Parathyroid adenoma (tissue), 2 donors: ENCODE results near the gene EPHA6.

Experiments
- H2AFZ ChIP-seq: fragments of 300-600 bp; sonication (generic); one replicate; pipeline ENCODE4 v1.7.0; 2017; ENCODE audit warnings: antibody characterized with exemption, mild to moderate bottlenecking
- H3K27ac ChIP-seq: fragments of 300-600 bp; sonication (generic); one replicate; pipeline ENCODE4 v1.7.0; 2017
- H3K27me3 ChIP-seq: fragments of 300-600 bp; sonication (generic); one replicate; pipeline ENCODE4 v1.7.0; 2017; ENCODE audit warnings: low read length; ENCODE audit not compliant: control insufficient read depth, insufficient read depth
- H3K36me3 ChIP-seq: fragments of 300-600 bp; sonication (generic); one replicate; pipeline ENCODE4 v1.7.0; 2017; ENCODE audit warnings: low read length; ENCODE audit not compliant: control insufficient read depth, insufficient read depth
- H3K4me1 ChIP-seq: fragments of 300-600 bp; sonication (generic); one replicate; pipeline ENCODE4 v1.7.0; 2017; ENCODE audit warnings: control low read depth
- H3K4me2 ChIP-seq: fragments of 300-600 bp; sonication (generic); one replicate; pipeline ENCODE4 v1.7.0; 2017; ENCODE audit warnings: low read length
- H3K4me3 ChIP-seq: fragments of 300-600 bp; sonication (generic); one replicate; pipeline ENCODE4 v1.7.0; 2017; ENCODE audit warnings: low read depth, low read length
- H3K79me2 ChIP-seq: fragments of 300-600 bp; sonication (generic); one replicate; pipeline ENCODE4 v1.7.0; 2017; ENCODE audit warnings: control low read depth
- H3K9ac ChIP-seq: fragments of 300-600 bp; sonication (generic); one replicate; pipeline ENCODE4 v1.7.0; 2017; ENCODE audit warnings: mild to moderate bottlenecking
- H3K9me3 ChIP-seq: fragments of 300-600 bp; sonication (generic); one replicate; pipeline ENCODE4 v1.7.0; 2017; ENCODE audit warnings: low read length; ENCODE audit not compliant: control insufficient read depth
- TF ChIP-seq, protein P1 (sequence below): fragments of 300-600 bp; sonication (generic); IDR thresholded peaks from one replicate; pipeline ENCODE4 v1.7.0; 2017; ENCODE audit warnings: antibody characterized with exemption, mild to moderate bottlenecking
- donor health status: primary hyperparathyroidism.

EPHA6 gene

DNA sequence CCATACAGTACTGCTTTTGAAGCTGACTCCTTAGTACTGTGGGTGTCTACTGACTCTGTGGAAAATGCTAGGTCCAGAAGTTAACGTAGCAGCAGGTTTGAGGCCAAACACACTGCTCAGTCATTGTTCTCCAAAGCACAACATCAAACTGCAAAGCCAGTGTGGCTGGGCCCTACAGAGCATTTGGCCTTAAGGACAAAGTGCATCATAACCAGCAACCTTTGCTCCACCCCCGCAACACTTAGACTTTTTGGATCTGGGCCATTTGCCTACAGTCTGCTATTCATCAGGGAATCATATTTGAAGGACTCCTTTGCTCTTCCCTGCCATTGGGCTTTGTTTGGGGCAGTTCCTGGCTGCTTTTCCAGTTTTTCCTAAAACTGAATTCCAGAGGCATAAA lies 907.1 kb downstream of the EPHA6 start:
- H3K36me3 ChIP-seq = no peaks in the 10 kb centered on the region
- H3K9me3 ChIP-seq = no peaks in the 10 kb centered on the region
- no peaks in the 10 kb centered on the region for H3K4me1 ChIP-seq
- H3K4me3 ChIP-seq = no peak overlapping the region
- no peak overlapping the region for H3K27ac ChIP-seq
- H3K79me2 ChIP-seq = no peaks in the 10 kb centered on the region
- TF ChIP-seq, protein P1, sequence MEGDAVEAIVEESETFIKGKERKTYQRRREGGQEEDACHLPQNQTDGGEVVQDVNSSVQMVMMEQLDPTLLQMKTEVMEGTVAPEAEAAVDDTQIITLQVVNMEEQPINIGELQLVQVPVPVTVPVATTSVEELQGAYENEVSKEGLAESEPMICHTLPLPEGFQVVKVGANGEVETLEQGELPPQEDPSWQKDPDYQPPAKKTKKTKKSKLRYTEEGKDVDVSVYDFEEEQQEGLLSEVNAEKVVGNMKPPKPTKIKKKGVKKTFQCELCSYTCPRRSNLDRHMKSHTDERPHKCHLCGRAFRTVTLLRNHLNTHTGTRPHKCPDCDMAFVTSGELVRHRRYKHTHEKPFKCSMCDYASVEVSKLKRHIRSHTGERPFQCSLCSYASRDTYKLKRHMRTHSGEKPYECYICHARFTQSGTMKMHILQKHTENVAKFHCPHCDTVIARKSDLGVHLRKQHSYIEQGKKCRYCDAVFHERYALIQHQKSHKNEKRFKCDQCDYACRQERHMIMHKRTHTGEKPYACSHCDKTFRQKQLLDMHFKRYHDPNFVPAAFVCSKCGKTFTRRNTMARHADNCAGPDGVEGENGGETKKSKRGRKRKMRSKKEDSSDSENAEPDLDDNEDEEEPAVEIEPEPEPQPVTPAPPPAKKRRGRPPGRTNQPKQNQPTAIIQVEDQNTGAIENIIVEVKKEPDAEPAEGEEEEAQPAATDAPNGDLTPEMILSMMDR = no peak
- H3K9ac ChIP-seq = no peak overlapping the region
- H3K4me2 ChIP-seq = no peak overlapping the region
- no peak overlapping the region for H2AFZ ChIP-seq
- H3K27me3 ChIP-seq = no peaks in the 10 kb centered on the region

DNA sequence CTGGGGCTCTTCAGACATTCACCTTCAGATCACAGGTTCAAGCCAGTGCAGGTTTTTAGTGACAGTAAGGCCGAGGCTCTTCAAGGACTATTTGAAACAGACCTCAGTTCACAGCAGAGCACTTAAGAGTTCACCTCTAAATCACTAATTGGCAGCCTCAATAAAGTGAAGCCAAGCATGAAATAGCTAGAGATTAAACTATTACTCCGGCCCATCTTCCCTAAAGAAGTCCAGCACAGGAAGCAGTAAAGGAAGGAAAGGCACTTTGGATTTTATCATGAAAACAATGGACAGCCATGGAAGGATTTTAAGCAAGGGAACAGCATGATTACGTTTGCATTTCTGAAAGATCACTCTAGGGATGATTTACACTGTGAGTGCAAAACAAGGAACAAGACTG lies 922.5 kb downstream of the EPHA6 start:
- Histone ChIP-seq H3K9ac (no peak overlapping the region), H2AFZ (peak overlapping the region; percentile 45), H3K4me1 (no peaks in the 10 kb centered on the region), H3K9me3 (no peaks in the 10 kb centered on the region), H3K36me3 (no peaks in the 10 kb centered on the region), H3K4me2 (no peak overlapping the region), H3K27ac (no peak overlapping the region), H3K79me2 (no peaks in the 10 kb centered on the region), H3K4me3 (no peak overlapping the region), H3K27me3 (no peaks in the 10 kb centered on the region)
- TF ChIP-seq, protein P1 = no peak

DNA sequence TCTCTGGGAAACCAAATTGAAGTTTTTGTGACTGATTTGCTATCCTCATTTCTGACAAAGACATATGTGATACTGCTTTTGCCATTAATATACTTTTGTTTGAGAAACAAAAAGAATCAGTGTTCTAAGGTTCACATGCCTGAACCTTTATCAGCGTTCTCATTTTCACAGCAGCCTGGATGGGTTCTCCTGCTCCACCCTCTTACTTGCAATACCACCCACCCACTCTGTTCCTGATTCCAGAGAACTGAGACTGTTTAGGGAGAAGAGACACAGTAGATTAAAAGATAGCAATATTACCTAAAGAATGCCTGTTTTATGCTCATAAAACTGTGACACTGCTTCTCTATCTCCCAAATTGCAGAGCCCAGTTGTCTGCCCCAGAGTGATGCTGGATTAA lies 924.4 kb downstream of the EPHA6 start:
- H3K4me3 ChIP-seq = no peak overlapping the region
- no peaks in the 10 kb centered on the region for H3K27me3 ChIP-seq
- no peak overlapping the region for H2AFZ ChIP-seq
- H3K9me3 ChIP-seq = no peaks in the 10 kb centered on the region
- TF ChIP-seq, protein P1 = no peak
- H3K27ac ChIP-seq = no peak overlapping the region
- H3K4me1 ChIP-seq = no peaks in the 10 kb centered on the region
- H3K36me3 ChIP-seq = no peaks in the 10 kb centered on the region
- no peaks in the 10 kb centered on the region for H3K79me2 ChIP-seq
- no peak overlapping the region for H3K4me2 ChIP-seq
- H3K9ac ChIP-seq = no peak overlapping the region

DNA sequence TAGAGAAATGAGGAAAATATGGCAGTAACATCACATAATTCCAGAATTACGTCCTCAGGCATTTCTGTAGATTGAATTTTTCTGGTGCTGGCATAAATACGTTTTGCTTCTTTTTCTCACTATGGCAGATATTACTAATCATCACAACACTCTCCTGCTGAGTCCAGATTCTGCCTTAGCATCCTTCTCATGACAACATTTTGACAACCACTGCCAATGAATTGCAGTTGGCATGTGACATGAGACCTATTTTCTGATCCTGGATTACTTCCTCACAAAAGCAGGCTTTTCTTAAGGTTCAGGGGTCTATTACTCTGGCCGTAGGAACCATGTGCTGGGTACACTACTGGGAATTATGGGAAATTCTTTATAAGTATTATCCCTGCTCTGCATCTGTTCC lies 927.6 kb downstream of the EPHA6 start:
- Histone ChIP-seq H3K9ac (no peak overlapping the region), H3K4me1 (no peaks in the 10 kb centered on the region), H3K79me2 (no peaks in the 10 kb centered on the region), H3K27me3 (no peaks in the 10 kb centered on the region), H3K4me3 (no peak overlapping the region), H2AFZ (no peak overlapping the region), H3K9me3 (no peaks in the 10 kb centered on the region), H3K27ac (no peak overlapping the region), H3K4me2 (no peak overlapping the region), H3K36me3 (no peaks in the 10 kb centered on the region)
- TF ChIP-seq, protein P1 = no peak

DNA sequence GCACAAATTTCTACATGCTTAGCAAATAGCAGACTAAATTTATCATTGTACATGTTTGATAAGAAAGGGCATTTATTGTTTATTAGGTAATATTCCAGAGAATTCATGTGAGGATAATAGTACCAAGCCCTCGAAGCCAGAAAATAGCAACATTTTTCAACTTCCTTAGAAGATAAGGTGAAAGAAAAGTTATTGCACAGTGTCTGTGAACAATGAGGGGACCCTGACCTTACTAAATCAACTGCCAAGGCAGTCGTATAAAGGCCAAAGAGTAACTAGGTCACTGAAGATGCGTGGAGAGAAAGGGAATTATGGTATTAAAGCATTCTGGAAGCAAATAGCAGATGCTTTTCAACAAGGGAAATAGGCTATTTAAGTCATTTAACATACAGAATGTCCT lies 929.9 kb downstream of the EPHA6 start:
- Histone ChIP-seq H3K4me1 (no peaks in the 10 kb centered on the region), H3K9me3 (no peaks in the 10 kb centered on the region), H3K4me2 (no peak overlapping the region), H3K36me3 (no peaks in the 10 kb centered on the region), H3K4me3 (no peak overlapping the region), H3K27me3 (no peaks in the 10 kb centered on the region), H2AFZ (no peak overlapping the region), H3K27ac (no peak overlapping the region), H3K9ac (no peak overlapping the region), H3K79me2 (no peaks in the 10 kb centered on the region)
- TF ChIP-seq, protein P1 = no peak
